Bone marrow (tissue), 2 donors: Measurements from ENCODE around the gene VWA8.
"Not testable (repeated sequence)": the region's sequence is repeated elsewhere in the genome, so short reads cannot be mapped to it uniquely, and the experiment has no call there.

Source experiments
- DNase-seq, 2 donors: peaks; one replicate each; lab custom pipeline; 2025; lab: John Stamatoyannopoulos, UW

The VWA8 gene

GRCh38 chr13:41848435-41849255, 112.3 kb downstream of the VWA8 start:
- DNase-seq: no peak

GRCh38 chr13:41847216-41847615, 113.7 kb downstream of the VWA8 start:
- no peak for DNase-seq

DNA sequence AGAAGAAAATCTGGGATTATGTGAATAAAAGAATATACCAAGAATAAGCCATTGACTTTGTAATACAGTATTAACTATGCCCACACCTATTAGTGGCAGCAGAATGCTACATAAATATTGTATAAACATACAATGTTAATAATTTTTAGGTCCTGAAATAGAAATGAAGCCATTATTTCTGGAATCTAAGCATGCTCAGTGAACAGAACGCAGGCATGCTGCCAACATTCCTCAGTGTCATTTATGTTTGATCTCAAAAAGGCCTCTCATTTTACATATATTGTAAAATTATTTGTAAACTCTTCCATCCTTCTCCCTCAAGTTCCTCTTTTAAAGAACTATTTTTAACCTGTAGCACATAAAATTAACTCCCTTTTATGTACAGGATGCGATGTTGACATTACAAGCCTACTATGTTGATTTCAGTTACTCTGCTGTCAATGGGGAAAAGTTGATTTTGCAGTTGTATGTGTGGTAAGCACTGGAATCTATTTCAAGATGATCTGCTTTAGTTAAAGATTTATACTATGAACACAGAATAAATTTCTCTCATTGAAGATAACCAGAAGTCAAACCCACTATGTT, 118.8 kb downstream of the VWA8 start:
- peak in 1 of 2 donors; percentile 53 for DNase-seq

GRCh38 chr13:41837629-41838028, 123.3 kb downstream of the VWA8 start:
- DNase-seq: peak in 1 of 2 donors; percentile 57

GRCh38 chr13:41835871-41836270, 125.0 kb downstream of the VWA8 start:
- DNase-seq: no peak

DNA sequence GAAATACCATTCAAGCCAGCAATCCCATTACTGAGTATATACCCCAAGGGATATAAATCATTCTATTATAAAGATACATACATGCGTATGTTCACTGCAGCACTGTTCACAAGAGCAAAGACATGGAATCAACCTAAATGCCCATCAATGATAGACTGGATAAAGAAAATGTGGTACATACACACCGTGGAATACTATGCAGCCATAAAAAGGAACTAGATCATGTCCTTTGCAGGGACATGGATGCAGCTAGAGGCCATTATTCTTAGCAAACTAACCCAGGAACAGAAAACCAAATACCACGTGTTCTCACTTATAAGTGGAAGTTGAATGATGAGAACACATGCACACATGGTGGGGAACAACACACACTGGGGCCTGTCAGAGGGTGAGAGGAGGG, 126.2 kb downstream of the VWA8 start:
- DNase-seq: not testable (repeated sequence)

- DNase-seq: no peak
Measured at GRCh38 chr13:41833831-41834230, 127.1 kb downstream of the VWA8 start.

- DNase-seq: no peak
Measured at GRCh38 chr13:41833201-41833600, 127.7 kb downstream of the VWA8 start.

DNA sequence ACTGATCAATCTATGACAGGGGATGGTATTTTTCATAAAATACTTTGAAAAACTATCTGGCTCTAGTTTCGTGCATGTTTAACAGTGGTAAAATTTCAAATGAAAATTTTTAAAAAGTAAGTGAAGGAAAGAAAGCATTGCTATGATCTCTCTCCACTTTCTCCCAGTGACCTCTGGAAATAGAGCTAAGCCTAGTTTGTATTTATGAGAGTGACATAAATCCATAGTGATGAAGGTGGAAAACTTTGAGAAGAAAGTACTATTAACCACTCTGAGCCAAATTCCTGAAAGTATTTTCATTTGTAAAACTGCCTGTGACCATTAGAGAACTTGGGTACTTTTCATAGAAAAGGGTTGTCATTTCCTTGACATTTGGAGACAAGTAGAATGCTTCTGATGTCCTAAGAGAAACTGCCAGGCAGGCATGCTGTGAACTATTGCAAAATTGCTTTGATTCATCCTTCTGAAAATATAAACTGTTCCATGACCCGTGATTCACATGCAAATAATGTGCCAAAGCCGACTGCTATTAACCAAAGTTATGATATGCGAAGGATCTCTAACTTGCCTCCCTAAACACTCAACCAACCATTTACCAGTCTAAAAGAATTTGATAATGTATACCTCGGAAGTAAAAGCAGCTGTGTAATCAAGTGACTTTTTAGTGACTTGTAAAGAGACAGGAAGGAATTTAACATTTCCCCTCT, 133.2 kb downstream of the VWA8 start:
- DNase-seq: no peak

GRCh38 chr13:41825691-41826090, 135.2 kb downstream of the VWA8 start:
- no peak for DNase-seq

- DNase-seq: no peak
Measured at GRCh38 chr13:41823476-41823875, 137.4 kb downstream of the VWA8 start.

DNA sequence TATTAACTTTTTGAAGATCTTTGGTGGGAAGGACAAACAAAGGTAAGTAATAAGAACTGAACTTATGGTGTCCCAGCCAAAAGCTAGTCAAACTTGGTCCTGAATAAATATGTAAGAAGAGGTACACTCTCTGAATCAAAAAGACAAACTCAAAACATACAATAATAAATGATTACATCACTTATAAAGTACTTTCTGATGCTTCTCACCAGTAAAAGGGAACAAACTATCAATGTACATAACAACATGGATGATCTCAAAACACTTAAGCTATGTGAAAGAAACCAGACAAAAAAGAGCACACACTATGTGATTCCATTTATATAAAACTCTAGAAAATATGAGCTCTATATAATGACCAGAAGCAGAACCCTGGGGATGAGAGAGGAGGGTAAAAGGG, 138.3 kb downstream of the VWA8 start:
- DNase-seq: no peak

DNA sequence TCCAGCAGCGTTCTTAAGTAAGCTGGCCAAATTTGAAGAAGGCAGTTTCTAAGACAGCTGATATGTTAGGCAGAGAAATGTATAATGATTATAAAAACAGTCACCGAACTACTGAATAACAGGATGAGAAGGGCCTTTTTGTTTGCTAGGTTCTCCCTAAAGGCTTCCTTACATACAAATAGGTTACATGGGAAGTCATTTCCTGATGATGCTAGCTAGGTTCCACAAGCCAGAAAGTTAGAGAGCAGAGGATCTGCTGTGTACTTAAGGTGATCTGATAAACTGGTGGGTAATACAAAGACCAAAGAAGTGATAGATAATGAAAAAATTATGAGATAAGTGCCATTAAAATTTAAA, 139.7 kb downstream of the VWA8 start:
- no peak for DNase-seq

DNA sequence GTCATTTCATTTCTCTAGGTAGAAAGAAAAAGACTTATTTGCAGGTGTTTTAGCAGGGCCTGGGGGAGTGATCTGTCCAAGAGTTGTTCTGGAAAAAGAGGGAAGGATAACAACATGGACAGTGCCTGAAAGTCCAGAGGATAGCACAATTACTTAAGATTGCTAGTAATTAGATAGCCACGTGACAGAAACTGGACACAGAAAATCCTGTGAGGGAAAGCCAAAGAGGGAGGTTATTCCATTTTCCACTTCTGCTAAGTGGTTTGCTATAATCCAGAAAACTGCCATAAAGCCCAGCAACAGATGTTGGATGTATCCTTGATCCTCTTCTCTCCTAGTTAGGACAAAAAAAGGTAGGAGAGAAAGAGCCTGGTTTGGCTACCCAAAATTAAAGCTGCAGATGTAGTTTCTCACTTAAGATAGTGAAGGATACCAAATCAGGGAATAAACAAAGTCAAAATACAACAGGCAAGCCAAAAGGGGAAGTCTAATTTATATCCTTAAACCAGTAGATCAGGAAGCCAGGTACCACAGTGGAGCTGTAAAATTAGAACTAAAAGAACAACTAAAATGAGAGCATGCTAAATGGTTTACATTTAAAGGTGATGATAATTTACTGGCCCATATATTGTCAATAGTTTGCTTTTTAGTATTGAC, 140.2 kb downstream of the VWA8 start:
- peak in 1 of 2 donors; percentile 37 for DNase-seq

DNA sequence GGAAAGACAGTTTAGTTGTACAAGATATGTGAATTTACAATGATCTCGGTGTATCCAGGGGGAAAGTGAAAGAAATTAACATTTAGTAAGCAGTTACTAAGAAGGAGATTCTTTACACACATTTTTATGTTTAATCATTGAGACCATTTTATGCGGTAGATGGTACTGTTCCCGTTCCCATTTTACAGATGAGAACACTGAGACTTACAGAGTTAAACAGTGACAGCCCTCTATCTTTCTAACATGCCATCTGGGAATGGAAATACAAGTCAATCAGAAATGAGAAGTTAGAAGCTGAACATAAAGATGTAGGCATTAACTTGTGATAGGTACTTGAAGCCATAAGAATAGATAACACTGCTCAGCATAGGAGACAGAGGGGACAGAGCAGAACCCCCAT, 144.9 kb downstream of the VWA8 start:
- no peak for DNase-seq

- DNase-seq: no peak
Measured at GRCh38 chr13:41813426-41813825, 147.5 kb downstream of the VWA8 start.

DNA sequence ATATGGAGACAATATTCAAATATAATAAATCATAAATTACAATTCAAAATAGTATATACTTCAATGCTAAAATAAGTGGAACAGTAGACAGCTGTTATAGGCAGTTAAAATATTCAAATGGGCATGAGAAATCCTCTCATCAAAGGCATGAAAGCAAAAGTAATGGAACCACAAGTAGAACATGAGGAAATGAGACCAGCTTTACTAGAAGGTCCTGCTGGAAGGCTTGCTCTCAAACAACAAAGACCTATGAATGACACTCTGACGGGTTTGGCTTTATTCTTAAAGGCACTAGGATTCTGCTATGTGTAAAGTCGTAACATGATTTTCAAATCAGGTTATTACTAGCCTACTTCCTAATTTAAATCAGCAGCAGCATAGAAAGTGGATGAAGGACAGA, 148.1 kb downstream of the VWA8 start:
- no peak for DNase-seq

DNA sequence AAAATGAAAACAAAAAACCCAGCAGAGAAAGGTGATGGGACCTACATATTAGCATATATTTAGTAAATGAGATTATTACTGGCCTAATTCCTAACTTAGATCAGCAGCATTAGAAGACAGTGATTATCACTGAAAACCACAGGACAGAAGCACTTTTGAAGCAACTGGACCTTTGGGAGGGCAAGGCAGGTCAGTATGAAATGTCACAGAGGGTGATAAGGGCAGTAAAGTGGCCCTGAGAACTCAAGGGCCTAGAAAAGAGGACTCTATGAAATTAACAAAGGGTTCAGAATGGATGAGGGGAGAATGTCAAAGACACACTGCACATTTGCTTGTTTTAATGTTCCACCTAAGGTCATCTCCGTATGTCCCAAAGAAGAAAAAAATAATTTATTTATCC, 148.7 kb downstream of the VWA8 start:
- DNase-seq: no peak

DNA sequence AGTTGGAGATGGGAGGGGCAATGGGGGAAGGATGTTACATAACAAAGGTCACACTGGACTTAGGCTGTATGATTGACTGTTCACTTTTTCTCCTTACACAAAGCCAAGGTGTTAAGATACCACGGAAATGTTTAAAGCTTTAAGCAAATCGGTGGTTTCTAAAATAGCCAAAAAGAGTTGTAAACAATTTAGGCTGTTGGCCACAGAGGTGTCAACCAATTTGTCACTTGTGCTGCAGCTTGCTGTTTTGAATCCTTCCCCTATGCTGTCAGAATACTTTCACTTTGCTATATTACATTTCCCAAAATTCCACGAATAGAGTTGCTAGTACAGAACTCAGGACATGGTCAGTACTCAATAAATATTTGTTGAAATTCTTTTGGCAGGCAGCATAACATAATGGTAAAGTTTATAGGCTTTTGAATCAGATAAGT, 149.3 kb downstream of the VWA8 start:
- no peak for DNase-seq

DNA sequence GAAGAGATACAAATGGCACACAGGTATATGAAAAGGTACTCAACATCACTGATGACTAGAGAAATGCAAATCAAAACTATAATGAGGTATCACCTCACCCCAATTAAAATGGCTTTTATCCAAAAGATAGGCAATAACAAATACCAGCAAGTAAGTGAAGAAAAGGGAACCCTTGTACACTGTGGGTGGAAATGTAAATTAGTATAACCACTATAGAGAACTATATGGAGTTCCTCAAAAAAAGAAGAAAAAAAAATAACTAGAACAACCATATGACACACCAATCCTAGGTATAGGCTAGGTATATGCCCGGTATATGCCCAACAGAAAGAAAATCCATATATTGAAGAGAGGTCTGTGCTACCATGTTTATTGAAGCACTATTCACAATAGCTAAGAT, 150.9 kb downstream of the VWA8 start:
- DNase-seq: no peak

DNA sequence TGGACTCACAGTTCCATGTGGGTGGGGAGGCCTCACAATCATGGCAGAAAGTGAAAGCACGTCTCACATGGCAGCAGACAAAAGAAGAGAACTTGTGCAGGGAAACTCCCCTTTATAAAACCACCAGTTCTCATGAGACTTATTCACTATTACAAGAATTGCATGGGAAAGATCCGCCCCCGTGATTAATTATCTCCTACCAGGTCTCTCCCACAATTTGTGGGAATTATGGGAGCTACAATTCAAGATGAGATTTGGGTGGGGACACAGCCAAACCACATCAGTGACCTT, 157.5 kb downstream of the VWA8 start:
- not testable (repeated sequence) for DNase-seq

DNA sequence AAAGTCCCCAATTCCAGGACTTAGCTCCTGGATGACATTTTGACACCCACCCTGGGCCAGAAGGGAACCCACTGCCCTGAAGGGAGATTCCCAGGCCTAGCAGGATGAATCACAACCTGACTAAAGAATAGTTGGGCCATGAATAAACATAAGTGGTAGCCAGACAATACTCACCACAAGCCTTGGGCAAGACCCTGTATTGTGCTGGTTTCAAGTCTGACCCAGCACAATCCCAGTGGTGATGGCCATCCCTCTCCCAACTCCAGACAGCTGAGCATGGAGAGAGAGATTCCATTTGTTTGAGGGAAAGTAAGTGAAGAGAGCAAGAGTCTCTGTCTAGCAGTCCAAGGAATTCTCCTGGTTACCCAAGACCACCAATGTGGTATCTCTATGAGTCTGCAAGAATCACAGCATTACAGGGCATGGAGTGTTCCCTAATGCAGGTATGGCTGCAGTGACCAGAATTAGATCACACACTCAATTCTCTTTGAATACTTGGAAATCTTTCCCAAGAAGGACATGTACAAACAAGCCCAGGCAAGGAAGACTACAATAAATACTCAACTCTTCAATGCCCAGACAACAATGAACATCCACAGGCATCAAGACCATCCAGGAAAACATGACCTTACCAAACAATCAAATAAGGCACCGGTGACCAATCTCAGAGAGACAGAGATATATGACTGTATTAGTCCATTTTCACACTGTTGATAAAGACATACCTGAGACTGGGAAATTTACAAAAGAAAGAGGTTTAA, 158.0 kb downstream of the VWA8 start:
- no peak for DNase-seq
